Stomach (tissue), 9 donors: ENCODE data around the gene PCDHGA5. TPM values are rescaled to one million over a fixed set of nuclear protein-coding genes. Genes with fewer than 3 reads are reported as not detected.
"Not testable (repeated sequence)": the region's sequence is repeated elsewhere in the genome, so short reads cannot be mapped to it uniquely, and the experiment has no call there.

ENCODE experiments used
- DNase-seq, 2 donors: peaks; one replicate each; pipeline versions ENCODE4 v3.0.0 to v3.0.0-alpha.2; 2013 to 2019
- H3K27ac ChIP-seq, 5 donors: fragments of 200-600 bp in 4 of 5; sonication (generic) in 4 of 5; one replicate each; pipeline ENCODE4 v1.5.1; 2013 to 2019; ENCODE audit warnings: mild to moderate bottlenecking in 1 of 5, moderate library complexity in 1 of 5
- H3K27me3 ChIP-seq, 3 donors: fragments of 200-600 bp; sonication (generic); one replicate each; pipeline ENCODE4 v1.5.1; 2017 to 2019; ENCODE audit warnings: mixed run types in 1 of 3
- H3K36me3 ChIP-seq, 4 donors: fragments of 200-600 bp; sonication (generic); 1 replicate in 3 of 4; 2 replicates in 1 of 4; pipeline ENCODE4 v1.5.1; 2016 to 2019
- H3K4me1 ChIP-seq, 4 donors: fragments of 200-600 bp; sonication (generic); one replicate each; pipeline ENCODE4 v1.5.1; 2016 to 2019
- H3K4me3 ChIP-seq, 4 donors: fragments of 200-600 bp; sonication (generic) in 3 of 4; one replicate each; pipeline ENCODE4 v1.5.1; 2016 to 2019; ENCODE audit warnings: mild to moderate bottlenecking in 1 of 4
- H3K9me3 ChIP-seq, 4 donors: fragments of 200-600 bp; sonication (generic); one replicate each; pipeline ENCODE4 v1.5.1; 2016 to 2019
- EP300 ChIP-seq: sonication (generic); formaldehyde crosslinking; IDR thresholded peaks from one replicate; pipeline ENCODE4 v1.6.1; 2017; ENCODE audit warnings: antibody characterized with exemption
- POLR2A ChIP-seq, 4 donors: fragments of 450-650 bp; IDR thresholded peaks; one replicate each; pipeline ENCODE4 v1.6.1; 2016; ENCODE audit warnings: antibody characterized with exemption in 4 of 4, control low read depth in 2 of 4, mild to moderate bottlenecking in 1 of 4, moderate library complexity in 1 of 4
- POLR2AphosphoS5 ChIP-seq, 3 donors: sonication (generic); formaldehyde crosslinking; IDR thresholded peaks; one replicate each; pipeline ENCODE4 v1.6.1; 2016; ENCODE audit warnings: antibody characterized with exemption in 3 of 3
- WGBS, 5 donors: extraction: QIAGEN DNeasy Blood & Tissue Kit in 3 of 5; methylation state at CpG; one replicate each; pipeline versions ENCODE4 v1.1.5 to v1.1.7; 2013 to 2018; 5-methylcytosine and 5-hydroxymethylcytosine counted together
- intact Hi-C: fragments of 100-400 bp; cut with DNase I; formaldehyde crosslinking; loops from one replicate; pipeline ENCODE4 v1.15.1; 2023; ENCODE audit warnings: low total_unique reads
- polyA plus RNA-seq, 3 donors: library from polyadenylated mRNA; stranded (reverse); fragments of 200-250 nt; gene quantifications; one replicate each; pipeline ENCODE4 v1.2.3, GENCODE V29; 2013
- total RNA-seq, 5 donors: library from RNA; depleted of rRNA; stranded (reverse); fragments of >200 nt; gene quantifications; one replicate each; pipeline versions ENCODE4 v1.1.0 to v1.2.3, GENCODE V29; 2014 to 2016
- TF ChIP-seq, protein P1 (sequence below), 7 experiments: fragments of 450-650 bp in 4 of 7; fragments of 200-600 bp in 3 of 7; sonication (generic) in 3 of 7; IDR thresholded peaks; one replicate each; pipeline ENCODE4 v1.5.1; 2016 to 2019; ENCODE audit warnings: antibody characterized with exemption in 7 of 7, control low read depth in 2 of 7, mild to moderate bottlenecking in 1 of 7
- donor health status: healthy with polysubstance abuse.
- donor health status: Bipolar disorder and iron deficiency.
- donor health status: healthy.

Gene PCDHGA5
- total and polyA plus RNA-seq, 8 donors: 0.15 to 6.7 (median 2.3) TPM; not detected in 3

DNA sequence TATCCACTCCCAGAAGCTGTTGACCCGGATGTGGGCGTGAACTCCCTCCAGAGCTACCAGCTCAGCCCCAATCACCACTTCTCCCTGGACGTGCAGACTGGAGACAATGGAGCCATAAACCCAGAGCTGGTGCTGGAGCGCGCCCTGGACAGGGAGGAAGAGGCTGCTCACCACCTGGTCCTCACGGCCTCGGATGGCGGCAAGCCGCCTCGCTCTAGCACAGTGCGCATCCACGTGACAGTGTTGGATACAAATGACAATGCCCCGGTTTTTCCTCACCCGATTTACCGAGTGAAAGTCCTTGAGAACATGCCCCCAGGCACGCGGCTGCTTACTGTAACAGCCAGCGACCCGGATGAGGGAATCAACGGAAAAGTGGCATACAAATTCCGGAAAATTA lies 29.3 kb downstream of the PCDHGA5 start:
- Histone ChIP-seq H3K27ac (no peak overlapping the region), H3K4me3 (no peak overlapping the region), H3K4me1 (no peaks in the 10 kb centered on the region), H3K27me3 (peaks cover 0 to 80% (median 5%) of the 10 kb centered on the region in 3 donors), H3K9me3 (peaks cover 49 to 98% (median 91%) of the 10 kb centered on the region in 4 donors), H3K36me3 (peaks cover 0 to 16% (median 0%) of the 10 kb centered on the region in 4 donors)
- TF ChIP-seq, protein P1, sequence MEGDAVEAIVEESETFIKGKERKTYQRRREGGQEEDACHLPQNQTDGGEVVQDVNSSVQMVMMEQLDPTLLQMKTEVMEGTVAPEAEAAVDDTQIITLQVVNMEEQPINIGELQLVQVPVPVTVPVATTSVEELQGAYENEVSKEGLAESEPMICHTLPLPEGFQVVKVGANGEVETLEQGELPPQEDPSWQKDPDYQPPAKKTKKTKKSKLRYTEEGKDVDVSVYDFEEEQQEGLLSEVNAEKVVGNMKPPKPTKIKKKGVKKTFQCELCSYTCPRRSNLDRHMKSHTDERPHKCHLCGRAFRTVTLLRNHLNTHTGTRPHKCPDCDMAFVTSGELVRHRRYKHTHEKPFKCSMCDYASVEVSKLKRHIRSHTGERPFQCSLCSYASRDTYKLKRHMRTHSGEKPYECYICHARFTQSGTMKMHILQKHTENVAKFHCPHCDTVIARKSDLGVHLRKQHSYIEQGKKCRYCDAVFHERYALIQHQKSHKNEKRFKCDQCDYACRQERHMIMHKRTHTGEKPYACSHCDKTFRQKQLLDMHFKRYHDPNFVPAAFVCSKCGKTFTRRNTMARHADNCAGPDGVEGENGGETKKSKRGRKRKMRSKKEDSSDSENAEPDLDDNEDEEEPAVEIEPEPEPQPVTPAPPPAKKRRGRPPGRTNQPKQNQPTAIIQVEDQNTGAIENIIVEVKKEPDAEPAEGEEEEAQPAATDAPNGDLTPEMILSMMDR (IDR thresholded peaks at IDR 0.05): no peak
- no peak for TF ChIP-seq POLR2A (IDR thresholded peaks at IDR 0.05)
- TF ChIP-seq EP300: no peak
- no peak for TF ChIP-seq POLR2AphosphoS5 (IDR thresholded peaks at IDR 0.05)
- intact Hi-C loops: no loop called here
- 31 to 46% (median 34%) methylated on average over 21 of the region's 21 CpGs for WGBS, 5 donors
- DNase-seq: no peak

DNA sequence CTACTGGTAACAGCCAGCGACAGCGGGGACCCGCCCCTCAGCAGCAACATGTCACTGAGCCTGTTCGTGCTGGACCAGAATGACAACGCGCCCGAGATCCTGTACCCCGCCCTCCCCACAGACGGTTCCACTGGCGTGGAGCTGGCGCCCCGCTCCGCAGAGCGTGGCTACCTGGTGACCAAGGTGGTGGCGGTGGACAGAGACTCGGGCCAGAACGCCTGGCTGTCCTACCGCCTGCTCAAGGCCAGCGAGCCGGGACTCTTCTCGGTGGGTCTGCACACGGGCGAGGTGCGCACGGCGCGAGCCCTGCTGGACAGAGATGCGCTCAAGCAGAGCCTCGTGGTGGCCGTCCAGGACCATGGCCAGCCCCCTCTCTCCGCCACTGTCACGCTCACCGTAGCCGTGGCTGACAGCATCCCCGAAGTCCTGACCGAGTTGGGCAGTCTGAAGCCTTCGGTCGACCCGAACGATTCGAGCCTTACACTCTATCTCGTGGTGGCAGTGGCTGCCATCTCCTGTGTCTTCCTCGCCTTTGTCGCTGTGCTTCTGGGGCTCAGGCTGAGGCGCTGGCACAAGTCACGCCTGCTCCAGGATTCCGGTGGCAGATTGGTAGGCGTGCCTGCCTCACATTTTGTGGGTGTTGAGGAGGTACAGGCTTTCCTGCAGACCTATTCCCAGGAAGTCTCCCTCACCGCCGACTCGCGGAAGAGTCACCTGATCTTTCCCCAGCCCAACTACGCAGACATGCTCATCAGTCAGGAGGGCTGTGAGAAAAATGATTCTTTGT lies 30.6 kb downstream of the PCDHGA5 start:
- 36 to 38% (median 38%) methylated on average over 13 to 44 of the region's 53 CpGs for WGBS, 5 donors
- H3K4me1 ChIP-seq, H3K4me3 ChIP-seq, intact Hi-C loops, H3K27ac ChIP-seq, DNase-seq: not testable (repeated sequence)
- Histone ChIP-seq H3K27me3 (peaks cover 0 to 80% (median 7%) of the 10 kb centered on the region in 3 donors), H3K36me3 (peaks cover 0 to 15% (median 0%) of the 10 kb centered on the region in 4 donors), H3K9me3 (peaks cover 41 to 98% (median 90%) of the 10 kb centered on the region in 4 donors)

DNA sequence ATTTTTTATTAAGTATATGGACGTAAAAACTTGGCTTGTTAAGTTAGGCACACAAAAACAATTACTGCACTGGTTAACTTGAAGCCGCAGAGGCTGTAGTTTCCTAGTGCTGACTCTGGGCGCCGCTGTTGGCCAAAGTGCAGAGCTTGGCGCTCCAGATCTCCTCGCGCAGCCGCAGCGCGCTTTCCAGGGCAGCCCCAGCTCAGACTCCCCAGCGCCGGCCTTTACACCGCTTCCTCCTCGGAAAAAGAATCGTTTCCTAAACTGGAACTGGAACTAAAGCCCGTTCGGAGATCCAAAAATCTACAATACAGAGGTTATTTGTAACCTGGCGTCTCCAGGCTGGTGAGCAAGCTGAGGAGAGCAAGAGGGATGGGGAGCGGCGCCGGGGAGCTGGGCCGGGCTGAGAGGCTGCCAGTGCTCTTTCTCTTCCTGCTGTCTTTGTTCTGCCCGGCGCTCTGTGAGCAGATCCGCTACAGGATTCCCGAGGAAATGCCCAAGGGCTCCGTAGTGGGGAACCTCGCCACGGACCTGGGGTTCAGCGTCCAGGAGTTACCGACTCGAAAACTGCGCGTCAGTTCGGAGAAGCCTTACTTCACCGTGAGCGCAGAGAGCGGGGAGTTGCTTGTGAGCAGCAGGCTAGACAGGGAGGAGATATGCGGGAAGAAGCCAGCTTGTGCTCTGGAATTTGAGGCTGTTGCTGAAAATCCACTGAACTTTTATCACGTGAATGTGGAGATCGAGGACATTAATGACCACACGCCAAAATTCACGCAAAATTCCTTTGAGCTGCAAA lies 34.0 kb downstream of the PCDHGA5 start, which contains the start of gene PCDHGB5:
TSS of gene PCDHGB5 (plus strand) at position 192 of the 796 bp plus-strand sequence. CDS start at position 373, 181 bp downstream.
- intact Hi-C loops, H3K4me1 ChIP-seq, H3K27ac ChIP-seq: not testable (repeated sequence)
- TF ChIP-seq, protein P1 (IDR thresholded peaks at IDR 0.05): peak in 4 of 7 experiments; percentile 25 to 41 (median 38)
- H3K36me3 ChIP-seq: peaks cover 0 to 14% (median 0%) of the 10 kb centered on the region in 4 donors
- H3K27me3 ChIP-seq: peaks cover 0 to 79% (median 14%) of the 10 kb centered on the region in 3 donors
- peak; percentile 43 to 62 for DNase-seq
- peaks cover 44 to 94% (median 87%) of the 10 kb centered on the region in 4 donors for H3K9me3 ChIP-seq
- H3K4me3 ChIP-seq: peak within 1 kb of the TSS; percentile 22 to 40 (median 24)
- WGBS, 5 donors: 7 to 11% (median 9%) methylated on average over 21 to 25 of the region's 43 CpGs

DNA sequence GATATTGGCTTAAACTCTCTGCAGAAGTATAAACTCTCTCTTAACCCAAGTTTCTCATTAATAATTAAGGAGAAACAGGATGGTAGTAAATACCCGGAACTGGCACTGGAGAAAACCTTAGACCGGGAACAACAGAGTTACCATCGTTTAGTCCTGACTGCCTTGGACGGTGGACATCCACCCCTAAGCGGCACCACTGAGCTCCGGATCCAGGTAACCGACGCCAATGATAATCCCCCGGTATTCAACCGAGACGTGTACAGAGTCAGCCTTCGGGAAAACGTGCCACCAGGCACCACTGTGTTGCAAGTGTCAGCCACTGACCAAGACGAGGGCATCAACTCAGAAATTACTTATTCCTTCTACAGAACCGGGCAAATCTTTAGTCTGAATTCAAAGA lies 34.6 kb downstream of the PCDHGA5 start:
- Histone ChIP-seq H3K4me1 (peaks cover 0 to 6% (median 0%) of the 10 kb centered on the region in 4 donors), H3K27me3 (peaks cover 0 to 79% (median 19%) of the 10 kb centered on the region in 3 donors), H3K27ac (no peak overlapping the region), H3K36me3 (peaks cover 0 to 11% (median 0%) of the 10 kb centered on the region in 4 donors), H3K4me3 (no peak overlapping the region), H3K9me3 (peaks cover 44 to 94% (median 87%) of the 10 kb centered on the region in 4 donors)
- 19 to 30% (median 24%) methylated on average over 15 of the region's 15 CpGs for WGBS, 5 donors
- no peak for TF ChIP-seq EP300
- TF ChIP-seq, protein P1 (IDR thresholded peaks at IDR 0.05): no peak
- no peak for TF ChIP-seq POLR2AphosphoS5 (IDR thresholded peaks at IDR 0.05)
- no peak for TF ChIP-seq POLR2A (IDR thresholded peaks at IDR 0.05)
- no peak for DNase-seq
- intact Hi-C loops: no loop called here
